K562 (cell line): ENCODE results near the gene GNRH2. TPM values are rescaled to one million over a fixed set of nuclear protein-coding genes. Genes with fewer than 3 reads are reported as not detected.

Experiments
- ATAC-seq: fragments of 200-7000 bp; cut with Tn5 transposase; 3 replicates; pipeline ENCODE4 v1.9.1; 2020; ENCODE audit warnings: moderate library complexity
- BruUV-seq: library from RNA; stranded (reverse); fragments of 400-500 nt; replicated peaks from 2 replicates; lab custom pipeline; 2021; lab: Mats Ljungman, UMichigan
- CTCF ChIA-PET: fragments of 300-600 bp; formaldehyde crosslinking; extraction: SDS; loops from one replicate; lab custom pipeline; 2021; ENCODE audit warnings: low intra/inter-chr PET ratio; lab: Yijun Ruan, JAX
- POLR2A ChIA-PET: fragments of 300-600, 350-650 bp; sonication (Branson Sonifier 250); formaldehyde crosslinking; extraction: SDS; loops from one replicate; lab custom pipeline; 2021; ENCODE audit warnings: antibody characterized with exemption, inconsistent platforms; lab: Yijun Ruan, JAX
- DNase-seq, 4 experiments: peaks; one replicate each; pipeline versions ENCODE4 v3.0.0 to v3.0.0-alpha.2; 2011 to 2018; ENCODE audit warnings: low spot score in 3 of 4, mixed read lengths in 3 of 4; ENCODE audit errors: extremely low read depth in 1 of 4
- FAIRE-seq: peaks from 2 replicates; lab custom pipeline; 2011; peaks lifted over from hg19 to GRCh38; lab: Jason Lieb, UNC
- H2AFZ ChIP-seq: 2 replicates; pipeline ENCODE4 v1.6.0; 2011; ENCODE audit warnings: low read depth, low read length, control low read depth, inconsistent platforms
- H3K27ac ChIP-seq: fragments of 200-600 bp; 3 replicates; pipeline ENCODE4 v1.8.0; 2011; ENCODE audit warnings: low read depth, mild to moderate bottlenecking, control low read depth, inconsistent platforms, low read length, moderate library complexity, mixed read lengths; ENCODE audit errors: extremely low read depth
- H3K27me3 ChIP-seq, 2 experiments: fragments of 300-600 bp in 1 of 2; 2 replicates in 1 of 2; 3 replicates in 1 of 2; pipeline versions ENCODE4 v1.6.0 to v1.8.0; 2011; ENCODE audit warnings: inconsistent platforms in 2 of 2, low read length in 2 of 2, mild to moderate bottlenecking in 1 of 2, mixed read lengths in 1 of 2, moderate library complexity in 1 of 2; ENCODE audit not compliant: control insufficient read depth in 2 of 2, insufficient read depth in 2 of 2
- H3K36me3 ChIP-seq: fragments of 300-600 bp; 3 replicates; pipeline ENCODE4 v1.8.0; 2011; ENCODE audit warnings: mild to moderate bottlenecking, low read length, inconsistent platforms; ENCODE audit not compliant: control insufficient read depth, insufficient read depth
- H3K4me1 ChIP-seq, 2 experiments: fragments of 200-600 bp in 1 of 2; replicated peaks in 1 of 2; 2 replicates in 1 of 2; 3 replicates in 1 of 2; pipeline versions ENCODE4 v1.5.1 to v1.8.0; 2011; ENCODE audit warnings: inconsistent platforms in 2 of 2, low read length in 2 of 2, mild to moderate bottlenecking in 1 of 2, mixed read lengths in 1 of 2, moderate library complexity in 1 of 2; ENCODE audit not compliant: control insufficient read depth in 2 of 2, insufficient read depth in 2 of 2
- H3K4me2 ChIP-seq: 2 replicates; pipeline ENCODE4 v1.6.1; 2011; ENCODE audit warnings: low read length, control low read depth, inconsistent platforms, mixed read lengths; ENCODE audit not compliant: insufficient read depth
- H3K4me3 ChIP-seq: fragments of 200-600 bp; sonication (generic), shearing (Covaris generic); 2 replicates; pipeline ENCODE4 v1.5.1; 2016; ENCODE audit warnings: control low read depth, inconsistent platforms
- H3K79me2 ChIP-seq: fragments of 200-600 bp; 3 replicates; pipeline ENCODE4 v1.8.0; 2011; ENCODE audit warnings: low read length, inconsistent platforms; ENCODE audit not compliant: control insufficient read depth, insufficient read depth
- H3K9ac ChIP-seq, 2 experiments: 2 replicates each; pipeline versions ENCODE4 v1.6.0 to v1.6.1; 2011; ENCODE audit warnings: low read depth in 2 of 2, low read length in 2 of 2, control low read depth in 1 of 2, inconsistent platforms in 1 of 2, mild to moderate bottlenecking in 1 of 2, mixed read lengths in 1 of 2; ENCODE audit not compliant: insufficient read depth in 1 of 2
- H3K9me1 ChIP-seq: one replicate; pipeline ENCODE4 v1.6.0; 2011; ENCODE audit warnings: inconsistent platforms, mild to moderate bottlenecking, low read length, moderate library complexity; ENCODE audit not compliant: control insufficient read depth, insufficient read depth
- H3K9me3 ChIP-seq: replicated peaks from 2 replicates; pipeline ENCODE4 v1.5.1; 2011; ENCODE audit warnings: low read depth, low read length, inconsistent platforms; ENCODE audit not compliant: control insufficient read depth, insufficient read depth
- H4K20me1 ChIP-seq: replicated peaks from 2 replicates; pipeline ENCODE4 v1.6.1; 2011; ENCODE audit warnings: low read length, inconsistent platforms, mixed read lengths; ENCODE audit not compliant: control insufficient read depth, insufficient read depth
- ARNT ChIP-seq, 2 experiments: fragments of 450-650 bp; IDR thresholded peaks; 2 replicates each; pipeline ENCODE4 v1.6.1; 2016; ENCODE audit warnings: mild to moderate bottlenecking in 1 of 2
- FOXO4 ChIP-seq: fragments of 450-650 bp; formaldehyde crosslinking; IDR thresholded peaks from 2 replicates; pipeline ENCODE4 v1.4.0; 2020; ENCODE audit warnings: mild to moderate bottlenecking, moderate library complexity
- GTF2A2 ChIP-seq: IDR thresholded peaks from 2 replicates; pipeline ENCODE4 v1.6.1; 2016; ENCODE audit warnings: mild to moderate bottlenecking, missing genetic modification characterization, missing compliant biosample characterization
- HMBOX1 ChIP-seq: sonication (generic); IDR thresholded peaks from 2 replicates; pipeline ENCODE4 v1.6.1; 2016
- NFATC3 ChIP-seq: fragments of 450-650 bp; IDR thresholded peaks from 2 replicates; pipeline ENCODE4 v1.6.1; 2017; ENCODE audit warnings: mild to moderate bottlenecking
- PKNOX1 ChIP-seq: fragments of 450-650 bp; IDR thresholded peaks from 2 replicates; pipeline ENCODE4 v1.6.1; 2016
- POLR2B ChIP-seq: fragments of 450-650 bp; IDR thresholded peaks from 2 replicates; pipeline ENCODE4 v1.6.1; 2018; ENCODE audit warnings: low read depth; ENCODE audit not compliant: partially characterized antibody
- PRDM10 ChIP-seq: fragments of 450-650 bp; IDR thresholded peaks from 2 replicates; pipeline ENCODE4 v1.6.1; 2018; ENCODE audit not compliant: partially characterized antibody
- RB1 ChIP-seq: fragments of 450-650 bp; IDR thresholded peaks from 2 replicates; pipeline ENCODE4 v1.6.1; 2017; ENCODE audit warnings: low read depth, mild to moderate bottlenecking
- RBM34 ChIP-seq: fragments of 200-400 bp; formaldehyde crosslinking; IDR thresholded peaks from 2 replicates; pipeline ENCODE4 v1.6.1; 2018; ENCODE audit warnings: low read length, borderline replicate concordance; ENCODE audit not compliant: insufficient read depth
- ZNF121 ChIP-seq: sonication (generic); formaldehyde crosslinking; conservative IDR thresholded peaks from 2 replicates; pipeline ENCODE4 v1.8.0; 2022; ENCODE audit warnings: missing genetic modification reagents
- ZNF134 ChIP-seq: fragments of 250-450 bp; sonication (Bioruptor Pico); conservative IDR thresholded peaks from 2 replicates; pipeline ENCODE4 v1.4.0; 2020
- ZNF717 ChIP-seq: fragments of 250-450 bp; sonication (Bioruptor Pico); IDR thresholded peaks from 2 replicates; pipeline ENCODE4 v1.5.0; 2021
- ZNF764 ChIP-seq: fragments of 250-450 bp; sonication (Bioruptor Pico); IDR thresholded peaks from 2 replicates; pipeline ENCODE4 v1.4.0; 2020; ENCODE audit warnings: low read depth, mild to moderate bottlenecking, moderate library complexity
- ZNF785 ChIP-seq: fragments of 250-450 bp; sonication (Bioruptor Pico); IDR thresholded peaks from 2 replicates; pipeline ENCODE4 v1.4.0; 2020; ENCODE audit warnings: mild to moderate bottlenecking
- WGBS: fragments of 100-300 bp; shearing (Covaris generic); methylation state at CpG from one replicate; pipeline ENCODE4 v1.1.6; 2016; ENCODE audit warnings: low coverage, mixed read lengths; ENCODE audit not compliant: insufficient coverage; ENCODE audit errors: missing lambda C conversion rate; 5-methylcytosine and 5-hydroxymethylcytosine counted together
- in situ Hi-C: fragments of 300-500 bp; cut with MboI; formaldehyde crosslinking; loops from 4 replicates; pipeline ENCODE4 v1.15.0; 2018; ENCODE audit warnings: inconsistent platforms, mixed read lengths
- intact Hi-C: fragments of 100-400 bp; cut with micrococcal nuclease; formaldehyde crosslinking; loops from 2 replicates; pipeline ENCODE4 v1.14.2; 2022
- polyA plus RNA-seq, 8 experiments: library from polyadenylated mRNA; depleted of rRNA in 4 of 8; stranded (reverse) in 5 of 8; unstranded in 3 of 8; fragments of >200 nt; fragmentation: Nextera tagmentation in 2 of 8; fragmentation: Illumina TruSeq in 1 of 8; extraction: Ambion mirVana in 2 of 8; extraction: Trizol in 1 of 8; gene quantifications; 2 replicates each; pipeline versions ENCODE4 v1.2.1 to v1.2.3, GENCODE V29; 2011 to 2014; ENCODE audit warnings: inconsistent platforms in 1 of 8, missing spikeins in 1 of 8
- total RNA-seq, 7 experiments: library from RNA; depleted of rRNA in 6 of 7; stranded (reverse); fragments of >200 nt in 6 of 7; fragmentation: Illumina TruSeq in 2 of 7; extraction: Trizol in 2 of 7; gene quantifications; 2 replicates each; pipeline versions ENCODE4 v1.2.1 to v1.2.3, GENCODE V29; 2011 to 2021; ENCODE audit warnings: low replicate concordance in 1 of 7

Gene GNRH2
- total and polyA plus RNA-seq, 9 of the 15 experiments (the other 6 are each of a cell fraction or from before 2014, with no cell fraction given), result 0.11 to 0.50 (median 0.24) TPM; not detected in 5

- POLR2A ChIA-PET, result interaction anchor here (0.6 to 1.4 kb wide), 3 partner anchors 9 to 91 kb away, joined by 3 to 5 read pairs (median 3); no protein-coding TSS in a partner anchor
- H3K9ac ChIP-seq, result peak overlapping the region; percentile 73 to 96
- TF ChIP-seq POLR2B, result peak; percentile 24
- no peak; the same call in 1 of the 2 replicates for TF ChIP-seq ZNF121
- TF ChIP-seq ZNF134 (CRISPR knock-in tag), result no peak
- no peak for TF ChIP-seq ARNT (IDR thresholded peaks at IDR 0.05)
- no peak for TF ChIP-seq ZNF764 (CRISPR knock-in tag)
- no peak for TF ChIP-seq NFATC3
- no peak for TF ChIP-seq HMBOX1
- TF ChIP-seq PRDM10, result peak; percentile 35
- TF ChIP-seq RB1, result no peak
- TF ChIP-seq PKNOX1, result peak; percentile 42
- TF ChIP-seq RBM34, result no peak
- TF ChIP-seq GTF2A2 (tag), result no peak
- TF ChIP-seq FOXO4 (CRISPR knock-in tag), result no peak
- TF ChIP-seq ZNF785 (CRISPR knock-in tag), result no peak
- no peak for TF ChIP-seq ZNF717 (CRISPR knock-in tag)
Measured at GRCh38 chr20:3045042-3045815, 1.8 kb downstream of the GNRH2 start.

More at GRCh38 chr20:3045042-3045815, 1.8 kb downstream of the GNRH2 start:
- CTCF ChIA-PET, result no interaction called here
- intact Hi-C loops (no loop called here), in situ Hi-C loops (no loop called here)
- FAIRE-seq (peak; percentile 57), ATAC-seq (peak; percentile 86), DNase-seq (peak in 3 of 4 experiments; percentile 16 to 85 (median 81))
- Histone ChIP-seq H3K36me3 (peaks cover 34% of the 10 kb centered on the region; the same call in 2 of the 3 replicates), H3K79me2 (peaks cover 22% of the 10 kb centered on the region), H3K9me1 (no peaks in the 10 kb centered on the region), H3K4me3 (peak overlapping the region; percentile 92), H3K4me2 (peak overlapping the region; percentile 91), H2AFZ (peak overlapping the region; percentile 97), H3K4me1 (peaks cover 18 to 27% of the 10 kb centered on the region in 2 experiments; a peak in 4 of 5 replicates), H3K27ac (peak overlapping the region; percentile 86), H4K20me1 (no peaks in the 10 kb centered on the region), H3K27me3 (no peaks in the 10 kb centered on the region), H3K9me3 (no peaks in the 10 kb centered on the region)
- BruUV-seq, result no TSS peak
- 10% methylated on average over 6 of the region's 24 CpGs for WGBS
